IMR-90 (cell line): ENCODE data around the gene ECSCR. TPM values are rescaled to one million over a fixed set of nuclear protein-coding genes. Genes with fewer than 3 reads are reported as not detected.

ENCODE experiments used
- ATAC-seq: fragments of 200-7000 bp; cut with Tn5 transposase; 2 replicates; pipeline ENCODE4 v1.9.1; 2020; ENCODE audit warnings: low read depth, mild to moderate bottlenecking, moderate library complexity
- BruUV-seq: library from RNA; stranded (reverse); fragments of 400-500 nt; replicated peaks from 2 replicates; lab custom pipeline; 2021; lab: Mats Ljungman, UMichigan
- CTCF ChIA-PET: fragments of 300-600 bp; formaldehyde crosslinking; extraction: SDS; loops from one replicate; lab custom pipeline; 2021; ENCODE audit warnings: antibody characterized with exemption; lab: Yijun Ruan, JAX
- POLR2A ChIA-PET: fragments of 300-600 bp; sonication (Branson Sonifier 250); formaldehyde crosslinking; loops from one replicate; lab custom pipeline; 2022; ENCODE audit warnings: antibody characterized with exemption; ENCODE audit not compliant: unreplicated experiment; lab: Charles Lee
- DNase-seq: peaks from one replicate; pipeline ENCODE4 v3.0.0; 2013
- H2AFZ ChIP-seq: replicated peaks from 2 replicates; pipeline ENCODE3; 2013; ENCODE audit warnings: low read length, mild to moderate bottlenecking; ENCODE audit not compliant: poor library complexity
- H2AK5ac ChIP-seq: 2 replicates; pipeline ENCODE4 v1.6.1; 2013; ENCODE audit warnings: low read depth, low read length, inconsistent platforms
- H2AK9ac ChIP-seq: replicated peaks from 2 replicates; pipeline ENCODE3; 2013; ENCODE audit warnings: mild to moderate bottlenecking, low read depth, low read length, moderate library complexity; ENCODE audit not compliant: poor library complexity
- H2BK120ac ChIP-seq: 2 replicates; pipeline ENCODE4 v1.6.1; 2013; ENCODE audit warnings: low read depth, low read length, inconsistent platforms
- H2BK15ac ChIP-seq: 3 replicates; pipeline ENCODE4 v1.6.1; 2013; ENCODE audit warnings: low read depth, low read length, inconsistent platforms
- H2BK20ac ChIP-seq: 2 replicates; pipeline ENCODE4 v1.6.1; 2013; ENCODE audit warnings: low read depth, mild to moderate bottlenecking, inconsistent platforms, low read length, moderate library complexity
- H2BK5ac ChIP-seq: 2 replicates; pipeline ENCODE4 v1.6.1; 2013; ENCODE audit warnings: mild to moderate bottlenecking, low read depth, low read length, inconsistent platforms; ENCODE audit not compliant: poor library complexity, severe bottlenecking
- H3K14ac ChIP-seq: replicated peaks from 2 replicates; pipeline ENCODE4 v1.6.1; 2013; ENCODE audit warnings: low read depth, low read length, inconsistent platforms
- H3K18ac ChIP-seq: 2 replicates; pipeline ENCODE4 v1.6.1; 2013; ENCODE audit warnings: low read depth, low read length, control low read depth
- H3K23ac ChIP-seq: 2 replicates; pipeline ENCODE4 v1.6.1; 2013; ENCODE audit warnings: low read depth, low read length, inconsistent platforms
- H3K27ac ChIP-seq: 2 replicates; pipeline ENCODE4 v1.5.1; 2013; ENCODE audit warnings: mild to moderate bottlenecking, control low read depth, low read length; ENCODE audit not compliant: insufficient read depth
- H3K27me3 ChIP-seq: 2 replicates; pipeline ENCODE4 v1.6.1; 2013; ENCODE audit warnings: low read length; ENCODE audit not compliant: control insufficient read depth, insufficient read depth
- H3K36me3 ChIP-seq: 2 replicates; pipeline ENCODE4 v1.6.1; 2013; ENCODE audit warnings: low read length, mixed read lengths; ENCODE audit not compliant: control insufficient read depth, insufficient read depth
- H3K4ac ChIP-seq: 2 replicates; pipeline ENCODE4 v1.6.1; 2013; ENCODE audit warnings: low read depth, low read length, inconsistent platforms
- H3K4me1 ChIP-seq: 2 replicates; pipeline ENCODE4 v1.6.1; 2013; ENCODE audit warnings: low read length, mixed read lengths; ENCODE audit not compliant: control insufficient read depth, insufficient read depth
- H3K4me2 ChIP-seq: 2 replicates; pipeline ENCODE4 v1.6.1; 2013; ENCODE audit warnings: low read depth, mild to moderate bottlenecking, control low read depth, low read length, moderate library complexity
- H3K4me3 ChIP-seq: 2 replicates; pipeline ENCODE4 v1.5.1; 2013; ENCODE audit warnings: low read depth, mild to moderate bottlenecking, control low read depth, low read length, moderate library complexity; ENCODE audit not compliant: insufficient read depth
- H3K56ac ChIP-seq: 2 replicates; pipeline ENCODE4 v1.6.1; 2013; ENCODE audit warnings: low read length, inconsistent platforms; ENCODE audit not compliant: insufficient read depth; ENCODE audit errors: extremely low read depth
- H3K79me1 ChIP-seq, 2 experiments: 2 replicates each; pipeline ENCODE4 v1.6.1; 2013; ENCODE audit warnings: low read length in 2 of 2, inconsistent platforms in 1 of 2, low read depth in 1 of 2
- H3K9ac ChIP-seq: 2 replicates; pipeline ENCODE4 v1.6.1; 2013; ENCODE audit warnings: low read depth, low read length, control low read depth
- H3K9me1 ChIP-seq: 2 replicates; pipeline ENCODE4 v1.6.1; 2013; ENCODE audit warnings: low read length, inconsistent platforms; ENCODE audit not compliant: insufficient read depth
- H3K9me3 ChIP-seq: 2 replicates; pipeline ENCODE4 v1.6.1; 2013; ENCODE audit warnings: low read length; ENCODE audit not compliant: control insufficient read depth, insufficient read depth
- H4K20me1 ChIP-seq: 2 replicates; pipeline ENCODE4 v1.6.1; 2013; ENCODE audit warnings: low read length, inconsistent platforms; ENCODE audit not compliant: insufficient read depth
- H4K5ac ChIP-seq: 2 replicates; pipeline ENCODE4 v1.6.1; 2013; ENCODE audit warnings: mild to moderate bottlenecking, low read depth, low read length, control low read depth
- H4K8ac ChIP-seq, 2 experiments: 2 replicates each; pipeline ENCODE4 v1.6.1; 2013; ENCODE audit warnings: low read depth in 2 of 2, low read length in 2 of 2, control low read depth in 1 of 2, inconsistent platforms in 1 of 2
- H4K91ac ChIP-seq: 2 replicates; pipeline ENCODE4 v1.6.1; 2013; ENCODE audit warnings: low read depth, low read length, inconsistent platforms; ENCODE audit not compliant: insufficient read depth
- CEBPB ChIP-seq: IDR thresholded peaks from 2 replicates; pipeline ENCODE4 v1.6.1; 2012; ENCODE audit warnings: low read depth, low read length, improper control_type of control experiment
- WGBS, 2 experiments: methylation state at CpG; one replicate each; pipeline versions ENCODE4 v1.1.5 to v1.1.7; 2013; ENCODE audit warnings: missing lambda C conversion rate in 2 of 2; ENCODE audit not compliant: insufficient read length in 1 of 2; ENCODE audit errors: extremely low coverage in 2 of 2; 5-methylcytosine and 5-hydroxymethylcytosine counted together
- dilution Hi-C: fragments of 300-500 bp; cut with HindIII; formaldehyde crosslinking; loops from one replicate; pipeline ENCODE4 v1.14.3; 2018; ENCODE audit warnings: low sequenced_read_pairs; ENCODE audit not compliant: unreplicated experiment
- in situ Hi-C: fragments of 300-500 bp; cut with MboI; formaldehyde crosslinking; loops from 3 replicates; pipeline ENCODE4 v1.14.3; 2019; ENCODE audit warnings: low sequenced_read_pairs, inconsistent platforms, mixed read lengths
- intact Hi-C: fragments of 100-400 bp; cut with micrococcal nuclease; formaldehyde crosslinking; loops from 2 replicates; pipeline ENCODE4 v1.10.0; 2022
- polyA plus RNA-seq, 3 experiments: library from polyadenylated mRNA; depleted of rRNA; stranded (reverse); fragments of >200 nt; gene quantifications; 2 replicates each; pipeline ENCODE4 v1.2.3, GENCODE V29; 2012; ENCODE audit warnings: low replicate concordance in 1 of 3
- total RNA-seq: library from RNA; depleted of rRNA; stranded (reverse); fragments of >200 nt; gene quantifications from 2 replicates; pipeline ENCODE4 v1.2.3, GENCODE V29; 2012
- TF ChIP-seq, protein P1 (sequence below): conservative IDR thresholded peaks from 2 replicates; pipeline ENCODE4 v1.5.1; 2012; ENCODE audit warnings: mild to moderate bottlenecking, low read depth, low read length, improper control_type of control experiment

ECSCR gene
- total and polyA plus RNA-seq, 2 of the 4 experiments (the other 2 are of a cell fraction), result 3.6 to 3.9 TPM

DNA sequence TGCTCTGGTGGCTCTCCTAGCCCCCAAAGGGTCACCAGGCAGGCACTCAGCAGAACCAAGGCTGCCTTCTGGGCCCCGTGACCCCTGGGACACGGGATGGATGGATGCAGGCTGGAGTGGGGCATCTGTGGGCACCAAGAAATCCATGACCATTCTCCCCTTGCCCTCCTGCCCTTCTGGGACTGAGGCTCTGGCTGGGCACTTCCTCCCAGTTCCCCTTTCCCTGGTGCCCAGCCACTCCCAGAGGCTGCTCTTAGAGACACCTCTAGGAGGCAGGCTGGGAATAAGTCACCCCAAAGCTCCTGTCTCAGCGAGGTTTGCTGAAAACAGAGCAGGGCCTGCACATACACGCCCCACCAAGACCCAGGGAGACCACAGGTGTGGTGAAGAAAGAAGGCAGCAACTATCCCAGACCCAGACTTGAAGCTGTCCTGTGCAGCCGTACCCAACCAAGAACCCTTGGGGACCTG, 19.1 kb upstream of the ECSCR start:
- Histone ChIP-seq H3K23ac (peak overlapping the region; percentile 69), H4K20me1 (no peaks in the 10 kb centered on the region; the same call in 1 of the 2 replicates), H3K4me3 (peak overlapping the region; percentile 36), H2BK20ac (peak overlapping the region; percentile 76), H3K79me1 (peaks cover 15 to 34% of the 10 kb centered on the region in 2 experiments), H4K91ac (peak overlapping the region; percentile 99), H3K4me1 (peaks cover 14% of the 10 kb centered on the region), H3K56ac (peak overlapping the region; percentile 88), H4K5ac (peak overlapping the region; percentile 84), H3K4me2 (peak overlapping the region; percentile 80), H3K27me3 (no peaks in the 10 kb centered on the region), H2AK5ac (peak overlapping the region; percentile 94), H3K36me3 (peaks cover 11% of the 10 kb centered on the region), H2BK15ac (peak overlapping the region; percentile 46; the same call in 2 of the 3 replicates), H3K18ac (peak overlapping the region; percentile 58), H3K9ac (peak overlapping the region; percentile 81), H2AK9ac (peak overlapping the region; percentile 98), H3K9me1 (peaks cover 10% of the 10 kb centered on the region), H2BK5ac (peak overlapping the region; percentile 97), H3K14ac (peak overlapping the region; percentile 93), H2AFZ (peak overlapping the region; percentile 87), H3K27ac (peak overlapping the region; percentile 95), H3K9me3 (no peaks in the 10 kb centered on the region), H3K4ac (peak overlapping the region; percentile 99), H4K8ac (peak overlapping the region; percentile 70 to 98), H2BK120ac (peak overlapping the region; percentile 97)
- in situ Hi-C loops (no loop called here), intact Hi-C loops (no loop called here), dilution Hi-C loops (no loop called here)
- WGBS, 2 experiments, result no CpG with 5 or more reads among the region's 5 CpGs
- TF ChIP-seq, protein P1, sequence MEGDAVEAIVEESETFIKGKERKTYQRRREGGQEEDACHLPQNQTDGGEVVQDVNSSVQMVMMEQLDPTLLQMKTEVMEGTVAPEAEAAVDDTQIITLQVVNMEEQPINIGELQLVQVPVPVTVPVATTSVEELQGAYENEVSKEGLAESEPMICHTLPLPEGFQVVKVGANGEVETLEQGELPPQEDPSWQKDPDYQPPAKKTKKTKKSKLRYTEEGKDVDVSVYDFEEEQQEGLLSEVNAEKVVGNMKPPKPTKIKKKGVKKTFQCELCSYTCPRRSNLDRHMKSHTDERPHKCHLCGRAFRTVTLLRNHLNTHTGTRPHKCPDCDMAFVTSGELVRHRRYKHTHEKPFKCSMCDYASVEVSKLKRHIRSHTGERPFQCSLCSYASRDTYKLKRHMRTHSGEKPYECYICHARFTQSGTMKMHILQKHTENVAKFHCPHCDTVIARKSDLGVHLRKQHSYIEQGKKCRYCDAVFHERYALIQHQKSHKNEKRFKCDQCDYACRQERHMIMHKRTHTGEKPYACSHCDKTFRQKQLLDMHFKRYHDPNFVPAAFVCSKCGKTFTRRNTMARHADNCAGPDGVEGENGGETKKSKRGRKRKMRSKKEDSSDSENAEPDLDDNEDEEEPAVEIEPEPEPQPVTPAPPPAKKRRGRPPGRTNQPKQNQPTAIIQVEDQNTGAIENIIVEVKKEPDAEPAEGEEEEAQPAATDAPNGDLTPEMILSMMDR, result 0 out of 2 replicates have a peak, but pooled peaks have one; percentile 20
- no peak for TF ChIP-seq CEBPB
- CTCF ChIA-PET, result interaction anchor here (0.7 to 1.1 kb wide), 4 partner anchors 24 to 59 kb away, joined by 3 to 4 read pairs (median 3); no protein-coding TSS in a partner anchor
- DNase-seq (peak; percentile 34), ATAC-seq (peak; percentile 58)
- POLR2A ChIA-PET, result no interaction called here
- BruUV-seq, result no TSS peak
